ENCODE measurements around the gene TTYH3. TPM values are rescaled to one million over a fixed set of nuclear protein-coding genes. Genes with fewer than 3 reads are reported as not detected.

The TTYH3 gene
- total RNA-seq, 6 experiments from 2014 or later = 117 to 147 (median 123) TPM

GRCh38 chr7:2710901-2711551 lies 79.2 kb downstream of the TTYH3 start:
- H3K9me3 Mint-ChIP-seq = no peaks in the 10 kb centered on the region
- H3K36me3 Mint-ChIP-seq (ENCODE audit: low read depth) = peaks cover 30% of the 10 kb centered on the region
- no peak for TF ChIP-seq CTCF (IDR thresholded peaks at IDR 0.05)

GRCh38 chr7:2711895-2712675 lies 80.3 kb downstream of the TTYH3 start:
- Mint-ChIP-seq H3K27me3 (ENCODE audit: insufficient read depth) (peaks cover 2% of the 10 kb centered on the region), H3K27ac (no peak overlapping the region), H3K4me1 (ENCODE audit: low read depth) (peaks cover 29% of the 10 kb centered on the region), H3K4me3 (no peak overlapping the region), H3K36me3 (ENCODE audit: low read depth) (peaks cover 35% of the 10 kb centered on the region), H3K9me3 (no peaks in the 10 kb centered on the region)
- DNase-seq = no peak
- TF ChIP-seq CTCF (IDR thresholded peaks at IDR 0.05) = no peak

More at GRCh38 chr7:2710901-2711551, 79.2 kb downstream of the TTYH3 start:
- no peak for DNase-seq
- H3K4me3 Mint-ChIP-seq = no peak overlapping the region
- H3K4me1 Mint-ChIP-seq (ENCODE audit: low read depth) = peaks cover 18% of the 10 kb centered on the region
- no peak overlapping the region for H3K27ac Mint-ChIP-seq
- H3K27me3 Mint-ChIP-seq (ENCODE audit: insufficient read depth) = peaks cover 2% of the 10 kb centered on the region

DNA sequence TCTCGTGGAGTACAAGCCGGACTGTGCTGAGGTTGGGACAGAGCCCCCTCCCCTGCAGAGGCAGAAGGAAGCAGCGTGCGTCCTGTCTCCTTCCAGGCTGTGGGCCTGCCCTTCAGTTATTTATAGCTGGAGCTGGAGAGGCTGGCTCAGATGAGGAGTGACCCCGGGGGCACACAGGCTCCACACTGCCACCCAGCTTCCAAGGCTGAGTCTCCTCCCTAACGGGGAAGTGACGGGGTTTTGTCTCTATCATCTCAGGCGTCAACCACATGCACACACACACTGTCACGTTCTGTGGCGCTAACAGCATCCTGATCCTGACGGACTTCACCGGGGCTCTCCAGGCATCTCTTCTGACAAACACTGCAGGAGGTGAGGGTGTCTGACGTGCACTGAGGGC lies 81.6 kb downstream of the TTYH3 start:
- Mint-ChIP-seq H3K36me3 (ENCODE audit: low read depth) (peaks cover 35% of the 10 kb centered on the region), H3K4me1 (ENCODE audit: low read depth) (peaks cover 34% of the 10 kb centered on the region), H3K9me3 (no peaks in the 10 kb centered on the region), H3K4me3 (no peak overlapping the region), H3K27ac (no peak overlapping the region), H3K27me3 (ENCODE audit: insufficient read depth) (peaks cover 2% of the 10 kb centered on the region)
- DNase-seq = no peak
- TF ChIP-seq CTCF (IDR thresholded peaks at IDR 0.05) = no peak

GRCh38 chr7:2713978-2714377 lies 82.2 kb downstream of the TTYH3 start:
- peaks cover 34% of the 10 kb centered on the region for H3K4me1 Mint-ChIP-seq (ENCODE audit: low read depth)
- no peak overlapping the region for H3K27ac Mint-ChIP-seq
- no peak for TF ChIP-seq CTCF (IDR thresholded peaks at IDR 0.05)
- peaks cover 35% of the 10 kb centered on the region for H3K36me3 Mint-ChIP-seq (ENCODE audit: low read depth)
- no peak for DNase-seq
- no peak overlapping the region for H3K4me3 Mint-ChIP-seq
- no peaks in the 10 kb centered on the region for H3K9me3 Mint-ChIP-seq
- peaks cover 6% of the 10 kb centered on the region for H3K27me3 Mint-ChIP-seq (ENCODE audit: insufficient read depth)

Other genes with a start within 250 kb of the TTYH3 start
- 10 to 100 TPM; 25.7 to 31.4 (median 27.2) TPM for gene CHST12, start 228.4 kb upstream of the TTYH3 start, total RNA-seq (2021; fragmentation: NEBNext Ultra II Directional; extraction: Animal tissue kit (Norgen Biotek cat#: 25700))
- gene GRIFIN, start 155.6 kb upstream of the TTYH3 start, total RNA-seq (2021; fragmentation: NEBNext Ultra II Directional; extraction: Animal tissue kit (Norgen Biotek cat#: 25700)) = not detected
- 10 to 100 TPM in 2 of 6 experiments, 1 to 10 TPM in 4; 8.6 to 11.7 (median 9.6) TPM for gene LFNG, start 112.2 kb upstream of the TTYH3 start, total RNA-seq (2021; fragmentation: NEBNext Ultra II Directional; extraction: Animal tissue kit (Norgen Biotek cat#: 25700))
- 10 to 100 TPM; 21.3 to 26.0 (median 23.3) TPM for gene BRAT1, start 76.5 kb upstream of the TTYH3 start, total RNA-seq (2021; fragmentation: NEBNext Ultra II Directional; extraction: Animal tissue kit (Norgen Biotek cat#: 25700))
- 10 to 100 TPM; 14.9 to 18.1 (median 17.0) TPM for gene IQCE, start 73.0 kb upstream of the TTYH3 start, total RNA-seq (2021; fragmentation: NEBNext Ultra II Directional; extraction: Animal tissue kit (Norgen Biotek cat#: 25700))
- 10 to 100 TPM in 2 of 6 experiments, 1 to 10 TPM in 4; 6.2 to 11.3 (median 7.8) TPM for gene AMZ1, start 56.2 kb downstream of the TTYH3 start, total RNA-seq (2021; fragmentation: NEBNext Ultra II Directional; extraction: Animal tissue kit (Norgen Biotek cat#: 25700))
- 10 to 100 TPM; 52.9 to 61.9 (median 57.6) TPM for gene GNA12, start 212.3 kb downstream of the TTYH3 start, total RNA-seq (2021; fragmentation: NEBNext Ultra II Directional; extraction: Animal tissue kit (Norgen Biotek cat#: 25700))